GM21717 (cell line): ENCODE data around the gene PKP2.

Experiments
- ATAC-seq: cut with Tn5 transposase; IDR thresholded peaks from one replicate; pipeline ENCODE4 v1.9.1; 2021; ENCODE audit warnings: mild to moderate bottlenecking, moderate library complexity; ENCODE audit not compliant: unreplicated experiment

PKP2 gene

GRCh38 chr12:32819424-32819823, 77.2 kb downstream of the PKP2 start:
- no peak for ATAC-seq

- no peak for ATAC-seq
Observed at GRCh38 chr12:32811686-32812392, 84.7 kb downstream of the PKP2 start.

- ATAC-seq, result no peak
Observed at GRCh38 chr12:32809846-32810245, 86.7 kb downstream of the PKP2 start.

- ATAC-seq, result no peak
Observed at GRCh38 chr12:32809196-32809595, 87.4 kb downstream of the PKP2 start.

- no peak for ATAC-seq
Observed at GRCh38 chr12:32804301-32804700, 92.3 kb downstream of the PKP2 start.

GRCh38 chr12:32801269-32801980, 95.2 kb downstream of the PKP2 start:
- ATAC-seq, result no peak

GRCh38 chr12:32794281-32794680, 102.3 kb downstream of the PKP2 start:
- no peak for ATAC-seq

GRCh38 chr12:32789916-32790315, 106.7 kb downstream of the PKP2 start:
- ATAC-seq, result no peak

- no peak for ATAC-seq
Observed at GRCh38 chr12:32789446-32789845, 107.1 kb downstream of the PKP2 start.

- no peak for ATAC-seq
Observed at GRCh38 chr12:32788405-32788804, 108.2 kb downstream of the PKP2 start.

GRCh38 chr12:32785557-32785956, 111.0 kb downstream of the PKP2 start:
- no peak for ATAC-seq

GRCh38 chr12:32783029-32783428, 113.5 kb downstream of the PKP2 start:
- ATAC-seq, result no peak

- ATAC-seq, result no peak
Observed at GRCh38 chr12:32780071-32780470, 116.5 kb downstream of the PKP2 start.

- no peak for ATAC-seq
Observed at GRCh38 chr12:32777691-32778175, 118.8 kb downstream of the PKP2 start.

- ATAC-seq, result peak; percentile 78
Observed at GRCh38 chr12:32777159-32777558, 119.4 kb downstream of the PKP2 start.

- ATAC-seq, result no peak
Observed at GRCh38 chr12:32776258-32776657, 120.3 kb downstream of the PKP2 start.

GRCh38 chr12:32773691-32774090, 122.9 kb downstream of the PKP2 start:
- ATAC-seq, result no peak

GRCh38 chr12:32770141-32770540, 126.4 kb downstream of the PKP2 start:
- no peak for ATAC-seq

- no peak for ATAC-seq
Observed at GRCh38 chr12:32768518-32768917, 128.1 kb downstream of the PKP2 start.

- ATAC-seq, result no peak
Observed at GRCh38 chr12:32765906-32766305, 130.7 kb downstream of the PKP2 start.

- ATAC-seq, result peak; percentile 63
Observed at GRCh38 chr12:32761716-32762115, 134.9 kb downstream of the PKP2 start.

- no peak for ATAC-seq
Observed at GRCh38 chr12:32757157-32757556, 139.4 kb downstream of the PKP2 start.
